ENCODE data around the gene TMC8.
"Not testable (repeated sequence)": the region's sequence is repeated elsewhere in the genome, so short reads cannot be mapped to it uniquely, and the experiment has no call there.

TMC8 gene

GRCh38 chr17:78113804-78114785 is 16.5 kb upstream of the TMC8 start:
- no peak for DNase-seq (ENCODE audit: low read depth)
- no peak for TF ChIP-seq CTCF (IDR thresholded peaks at IDR 0.05; ENCODE audit: control insufficient read depth, extremely low read depth, insufficient read depth)
- H3K4me3 ChIP-seq (ENCODE audit: low read depth, low read length) = no peak overlapping the region

- H3K4me3 ChIP-seq (ENCODE audit: low read depth, low read length) = 0 out of 2 replicates have a peak overlapping the region, but pooled peaks have one; percentile 1
- no peak for TF ChIP-seq CTCF (IDR thresholded peaks at IDR 0.05; ENCODE audit: control insufficient read depth, extremely low read depth, insufficient read depth)
- DNase-seq (ENCODE audit: low read depth) = peak; percentile 96
These were observed 15.5 kb upstream of the TMC8 start for GRCh38 chr17:78114831-78115723.

DNA sequence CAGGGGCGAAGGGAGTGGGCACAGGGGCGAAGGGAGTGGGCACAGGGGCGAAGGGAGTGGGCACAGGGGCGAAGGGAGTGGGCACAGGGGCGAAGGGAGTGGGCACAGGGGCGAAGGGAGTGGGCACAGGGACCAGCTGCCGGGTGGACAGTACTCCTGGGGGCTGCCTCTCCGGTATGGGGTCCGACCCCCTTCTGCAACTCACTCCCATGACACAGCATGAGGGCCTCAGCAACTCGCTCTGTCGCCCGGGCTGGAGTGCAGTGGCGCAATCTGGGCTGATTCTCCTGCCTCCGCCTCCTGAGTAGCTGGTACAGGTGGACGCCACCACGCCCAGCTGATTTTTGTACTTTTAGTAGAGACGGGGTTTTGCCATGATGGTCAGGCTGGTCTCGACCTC is 14.8 kb upstream of the TMC8 start:
- H3K4me3 ChIP-seq (ENCODE audit: low read depth, low read length) = not testable (repeated sequence)

DNA sequence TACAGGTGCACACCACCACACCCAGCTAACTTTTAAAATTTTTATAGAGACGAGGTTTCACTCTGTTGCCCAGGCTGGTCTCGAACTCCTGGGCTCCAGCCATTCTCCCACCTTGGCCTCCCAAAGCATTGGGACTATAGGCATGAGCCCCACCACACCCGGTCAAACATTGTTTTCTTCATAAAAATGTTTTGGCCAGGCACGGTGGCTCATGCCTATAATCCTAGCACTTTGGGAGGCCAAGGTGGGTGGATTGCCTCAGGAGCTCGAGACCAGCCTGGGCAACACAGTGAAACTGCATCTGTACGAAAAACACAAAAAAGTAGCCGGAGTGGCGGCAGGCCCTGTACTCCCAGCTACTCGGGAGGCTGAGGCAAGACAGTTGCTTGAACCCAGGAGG is 14.2 kb upstream of the TMC8 start:
- TF ChIP-seq CTCF (IDR thresholded peaks at IDR 0.05; ENCODE audit: control insufficient read depth, extremely low read depth, insufficient read depth) = no peak
- no peak for DNase-seq (ENCODE audit: low read depth)
- no peak overlapping the region for H3K4me3 ChIP-seq (ENCODE audit: low read depth, low read length)

More for the DNA sequence above, 14.8 kb upstream of the TMC8 start:
- not testable (repeated sequence) for DNase-seq (ENCODE audit: low read depth)

DNA sequence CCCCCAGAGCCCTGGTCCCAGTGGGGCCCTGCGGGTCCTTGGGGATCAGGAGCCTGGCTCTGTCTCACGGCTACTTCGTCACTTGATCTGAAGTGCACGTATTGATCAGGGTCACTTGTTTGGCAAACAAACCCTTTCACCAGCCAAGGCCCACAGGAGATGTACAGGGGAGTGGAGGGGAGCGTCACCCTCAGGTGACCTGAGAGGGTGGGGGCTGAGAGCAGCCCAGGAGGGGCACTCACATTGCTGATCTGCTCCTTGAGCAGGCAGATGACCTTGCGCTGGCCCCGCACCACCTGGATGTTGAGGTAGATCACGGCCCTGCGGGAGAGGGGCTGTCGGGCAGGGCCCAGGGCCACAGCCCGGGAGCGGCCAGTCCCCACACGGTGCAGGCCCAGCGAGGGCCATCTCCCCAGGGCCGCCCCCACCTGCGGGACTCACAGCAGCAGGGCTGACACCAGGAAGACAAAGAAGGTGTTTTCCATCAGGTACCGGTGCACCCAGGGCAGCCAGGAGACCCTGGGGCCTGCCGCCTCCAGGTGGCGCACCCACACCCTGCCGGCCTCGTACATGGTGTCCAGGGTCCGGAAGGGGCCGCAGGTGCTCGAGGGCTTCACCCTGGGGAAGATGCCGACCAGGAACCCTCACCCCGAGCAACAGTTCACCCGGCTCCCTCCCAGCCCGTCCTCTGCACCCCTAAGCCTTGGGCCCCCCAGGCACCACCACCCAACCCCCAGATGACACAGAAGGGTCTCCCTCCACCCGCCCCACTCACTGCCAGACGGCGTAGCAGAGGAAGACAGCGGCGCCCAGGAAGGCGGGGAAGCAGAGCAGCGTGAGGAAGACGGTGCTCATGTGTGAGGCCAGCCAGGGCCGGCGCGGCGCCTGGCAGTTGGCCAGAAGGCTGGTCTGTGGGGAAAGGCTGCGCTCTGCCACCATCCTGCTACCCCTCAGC is 13.3 kb upstream of the TMC8 start:
- peak; percentile 24; the same call in 1 of the 2 replicates for TF ChIP-seq CTCF (IDR thresholded peaks at IDR 0.05; ENCODE audit: control insufficient read depth, extremely low read depth, insufficient read depth)
- H3K4me3 ChIP-seq (ENCODE audit: low read depth, low read length) = no peak overlapping the region
- DNase-seq (ENCODE audit: low read depth) = no peak

DNA sequence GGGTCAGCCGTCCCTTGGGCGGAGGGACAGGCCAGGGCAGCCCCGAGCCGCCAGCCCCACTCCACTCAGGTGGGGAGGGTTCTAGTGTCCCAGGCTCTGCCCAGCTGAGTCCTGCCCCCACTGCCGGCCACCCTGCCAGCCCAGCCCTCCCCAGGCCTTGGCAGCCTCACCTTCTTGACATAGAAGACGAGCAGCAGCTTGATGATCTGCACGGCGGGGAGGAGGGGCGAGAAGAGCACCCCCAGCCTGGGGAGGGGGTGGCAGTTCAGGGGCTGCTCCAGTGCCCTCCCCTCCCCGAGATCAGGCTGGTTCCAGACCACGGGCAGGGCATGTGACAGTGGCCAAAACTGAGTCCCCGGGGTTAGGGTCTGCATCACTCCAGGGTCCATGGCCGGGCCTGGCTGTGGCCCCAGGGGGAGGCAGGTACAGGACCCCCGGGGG is 11.8 kb upstream of the TMC8 start:
- DNase-seq (ENCODE audit: low read depth) = no peak
- H3K4me3 ChIP-seq (ENCODE audit: low read depth, low read length) = no peak overlapping the region
- no peak for TF ChIP-seq CTCF (IDR thresholded peaks at IDR 0.05; ENCODE audit: control insufficient read depth, extremely low read depth, insufficient read depth)
